PC-9 (cell line): Measurements from ENCODE around the gene PIK3C2A. TPM values are rescaled to one million over a fixed set of nuclear protein-coding genes. Genes with fewer than 3 reads are reported as not detected.
"Not testable (repeated sequence)": the region's sequence is repeated elsewhere in the genome, so short reads cannot be mapped to it uniquely, and the experiment has no call there.

Source experiments
- BruUV-seq: library from RNA; stranded (reverse); fragments of 400-500 nt; replicated peaks from 2 replicates; lab custom pipeline; 2021; lab: Mats Ljungman, UMichigan
- CTCF ChIA-PET: fragments of 300-600 bp; sonication (Branson Sonifier 250); formaldehyde crosslinking; loops from one replicate; lab custom pipeline; 2022; ENCODE audit warnings: antibody characterized with exemption; lab: Charles Lee
- POLR2A ChIA-PET: fragments of 300-600 bp; sonication (Branson Sonifier 250); formaldehyde crosslinking; loops from one replicate; lab custom pipeline; 2022; ENCODE audit warnings: antibody characterized with exemption; ENCODE audit not compliant: unreplicated experiment; lab: Charles Lee
- DNase-seq, 2 experiments: peaks; one replicate each; pipeline versions ENCODE4 v3.0.0 to v3.0.0-alpha.2; 2015 to 2022; ENCODE audit warnings: mixed read lengths in 1 of 2
- H2AFZ ChIP-seq: fragments of 200-600 bp; sonication (generic); 2 replicates; pipeline ENCODE4 v1.8.1; 2017; ENCODE audit warnings: antibody characterized with exemption
- H3F3A ChIP-seq: fragments of 200-600 bp; sonication (generic); 2 replicates; pipeline ENCODE4 v1.8.1; 2017; ENCODE audit warnings: antibody characterized with exemption, mild to moderate bottlenecking, low read depth; ENCODE audit not compliant: insufficient read depth
- H3K27ac ChIP-seq: fragments of 200-600 bp; sonication (generic); 2 replicates; pipeline ENCODE4 v1.6.1; 2016; ENCODE audit warnings: mixed run types
- H3K27me3 ChIP-seq: fragments of 200-600 bp; sonication (generic); 2 replicates; pipeline ENCODE4 v1.6.1; 2016; ENCODE audit warnings: low read depth, mixed run types; ENCODE audit not compliant: insufficient read depth
- H3K36me3 ChIP-seq: fragments of 200-600 bp; sonication (generic); 2 replicates; pipeline ENCODE4 v1.6.1; 2016; ENCODE audit warnings: low read depth, mixed run types
- H3K4me1 ChIP-seq: fragments of 200-600 bp; sonication (generic); replicated peaks from 2 replicates; pipeline ENCODE4 v1.6.1; 2016; ENCODE audit warnings: mixed run types; ENCODE audit not compliant: insufficient read depth
- H3K4me2 ChIP-seq: fragments of 200-600 bp; sonication (generic); 2 replicates; pipeline ENCODE4 v1.6.1; 2017; ENCODE audit warnings: mixed run types
- H3K4me3 ChIP-seq: fragments of 200-600 bp; sonication (generic); 2 replicates; pipeline ENCODE4 v1.6.1; 2016; ENCODE audit warnings: mixed run types
- H3K79me2 ChIP-seq: fragments of 200-600 bp; sonication (generic); 2 replicates; pipeline ENCODE4 v1.6.1; 2017; ENCODE audit warnings: low read depth, mixed run types
- H3K9me2 ChIP-seq: fragments of 200-600 bp; sonication (generic); 2 replicates; pipeline ENCODE4 v1.8.1; 2017; ENCODE audit warnings: mild to moderate bottlenecking; ENCODE audit not compliant: insufficient read depth
- H3K9me3 ChIP-seq: fragments of 200-600 bp; sonication (generic); 2 replicates; pipeline ENCODE4 v1.8.1; 2016; ENCODE audit warnings: low read depth; ENCODE audit not compliant: insufficient read depth
- H4K20me1 ChIP-seq: fragments of 200-600 bp; sonication (generic); 2 replicates; pipeline ENCODE4 v1.8.1; 2017; ENCODE audit not compliant: insufficient read depth
- EZH2 ChIP-seq: fragments of 200-600 bp; sonication (generic); IDR thresholded peaks from 2 replicates; pipeline ENCODE4 v1.8.0; 2017; ENCODE audit warnings: antibody characterized with exemption, low read depth
- intact Hi-C: fragments of 100-400 bp; cut with micrococcal nuclease; formaldehyde crosslinking; loops from one replicate; pipeline ENCODE4 v1.10.0; 2022; ENCODE audit not compliant: unreplicated experiment
- total RNA-seq: library from RNA; stranded (reverse); gene quantifications from 2 replicates; pipeline ENCODE4 v1.2.3, GENCODE V29; 2021
- TF ChIP-seq, protein P1 (sequence below): fragments of 200-600 bp; sonication (generic); conservative IDR thresholded peaks from 2 replicates; pipeline ENCODE4 v1.6.1; 2017; ENCODE audit warnings: mixed run types, antibody characterized with exemption, mild to moderate bottlenecking, moderate library complexity

Gene PIK3C2A
- total RNA-seq, 1 experiment from 2014 or later: 70.7 TPM

DNA sequence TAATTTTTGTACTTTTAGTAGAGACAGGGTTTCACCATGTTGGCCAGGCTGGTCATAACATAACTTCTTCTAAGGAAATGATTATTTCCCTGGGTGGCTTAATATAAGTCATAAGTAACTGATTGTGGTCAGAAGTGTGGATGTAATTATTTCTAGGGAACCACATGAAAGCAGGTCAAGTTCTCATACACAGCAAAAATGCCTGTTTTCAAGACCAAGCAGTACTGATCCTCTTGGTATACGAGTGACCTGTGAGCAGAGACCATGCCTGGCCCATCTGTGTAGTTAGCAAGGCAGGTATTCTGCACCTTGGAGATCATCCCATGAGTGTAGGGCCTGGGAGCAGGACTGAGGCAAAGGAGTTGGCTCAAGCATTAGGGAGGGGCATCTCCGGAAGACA lies 36.3 kb upstream of the PIK3C2A start:
- Histone ChIP-seq H3K79me2 (no peaks in the 10 kb centered on the region), H4K20me1 (no peaks in the 10 kb centered on the region), H3K9me2 (no peaks in the 10 kb centered on the region), H3K27ac (no peak overlapping the region), H3K27me3 (no peaks in the 10 kb centered on the region), H3K4me1 (peaks cover 3% of the 10 kb centered on the region; the same call in 1 of the 2 replicates), H3K36me3 (no peaks in the 10 kb centered on the region), H2AFZ (no peak overlapping the region), H3F3A (no peaks in the 10 kb centered on the region), H3K4me3 (no peak overlapping the region), H3K4me2 (no peak overlapping the region), H3K9me3 (no peaks in the 10 kb centered on the region)
- ChIA-PET CTCF (no interaction called here), POLR2A (no interaction called here)
- TF ChIP-seq EZH2: no peak
- TF ChIP-seq, protein P1, sequence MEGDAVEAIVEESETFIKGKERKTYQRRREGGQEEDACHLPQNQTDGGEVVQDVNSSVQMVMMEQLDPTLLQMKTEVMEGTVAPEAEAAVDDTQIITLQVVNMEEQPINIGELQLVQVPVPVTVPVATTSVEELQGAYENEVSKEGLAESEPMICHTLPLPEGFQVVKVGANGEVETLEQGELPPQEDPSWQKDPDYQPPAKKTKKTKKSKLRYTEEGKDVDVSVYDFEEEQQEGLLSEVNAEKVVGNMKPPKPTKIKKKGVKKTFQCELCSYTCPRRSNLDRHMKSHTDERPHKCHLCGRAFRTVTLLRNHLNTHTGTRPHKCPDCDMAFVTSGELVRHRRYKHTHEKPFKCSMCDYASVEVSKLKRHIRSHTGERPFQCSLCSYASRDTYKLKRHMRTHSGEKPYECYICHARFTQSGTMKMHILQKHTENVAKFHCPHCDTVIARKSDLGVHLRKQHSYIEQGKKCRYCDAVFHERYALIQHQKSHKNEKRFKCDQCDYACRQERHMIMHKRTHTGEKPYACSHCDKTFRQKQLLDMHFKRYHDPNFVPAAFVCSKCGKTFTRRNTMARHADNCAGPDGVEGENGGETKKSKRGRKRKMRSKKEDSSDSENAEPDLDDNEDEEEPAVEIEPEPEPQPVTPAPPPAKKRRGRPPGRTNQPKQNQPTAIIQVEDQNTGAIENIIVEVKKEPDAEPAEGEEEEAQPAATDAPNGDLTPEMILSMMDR: no peak
- DNase-seq: no peak
- BruUV-seq: no TSS peak
- intact Hi-C loops: no loop called here

DNA sequence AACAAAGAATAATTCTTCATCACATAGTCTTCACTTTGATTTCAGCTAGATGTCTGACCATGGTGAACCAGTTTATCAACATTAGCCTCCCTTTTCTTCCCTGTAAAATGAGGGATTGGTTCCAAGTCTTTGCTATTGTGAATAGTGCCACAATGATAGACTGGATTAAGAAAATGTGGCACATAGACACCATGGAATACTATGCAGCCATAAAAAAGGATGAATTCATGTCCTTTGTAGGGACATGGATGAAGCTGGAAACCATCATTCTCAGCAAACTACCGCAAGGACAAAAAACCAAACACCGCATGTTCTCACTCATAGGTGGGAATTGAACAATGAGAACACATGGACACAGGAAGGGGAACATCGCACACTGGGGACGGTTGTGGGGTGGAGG lies 35.2 kb upstream of the PIK3C2A start:
- CTCF ChIA-PET, BruUV-seq: not testable (repeated sequence)

DNA sequence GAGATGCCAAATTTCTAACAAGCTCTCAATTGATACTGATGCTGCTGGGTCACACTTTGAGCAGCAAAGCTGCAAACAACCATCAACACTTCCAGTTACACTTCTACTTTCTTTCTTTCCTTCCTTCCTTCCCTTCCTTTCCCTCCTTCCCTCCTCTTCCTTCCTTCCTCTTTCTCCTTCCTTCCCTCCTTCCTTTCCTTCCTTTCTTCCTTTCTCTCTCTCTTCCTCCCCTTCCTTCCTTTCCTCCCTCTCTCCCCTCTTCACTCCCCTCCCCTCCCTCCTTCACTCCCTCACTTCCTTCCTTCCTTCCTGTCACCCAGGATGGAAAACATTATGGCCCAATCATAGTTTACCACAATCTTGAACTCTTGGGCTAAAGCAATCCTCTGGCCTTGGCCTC lies 33.0 kb upstream of the PIK3C2A start:
- no peak for DNase-seq
- Histone ChIP-seq H3F3A (peaks cover 10% of the 10 kb centered on the region; the same call in 1 of the 2 replicates), H3K36me3 (no peaks in the 10 kb centered on the region), H3K27me3 (no peaks in the 10 kb centered on the region), H2AFZ (no peak overlapping the region), H3K4me3 (no peak overlapping the region), H4K20me1 (no peaks in the 10 kb centered on the region), H3K9me2 (no peaks in the 10 kb centered on the region), H3K27ac (no peak overlapping the region), H3K9me3 (no peaks in the 10 kb centered on the region), H3K4me1 (peaks cover 13% of the 10 kb centered on the region; the same call in 1 of the 2 replicates), H3K79me2 (no peaks in the 10 kb centered on the region), H3K4me2 (no peak overlapping the region)
- ChIA-PET CTCF (no interaction called here), POLR2A (no interaction called here)
- BruUV-seq: no TSS peak
- no peak for TF ChIP-seq EZH2
- TF ChIP-seq, protein P1: no peak
- intact Hi-C loops: no loop called here

More for the DNA sequence above, 35.2 kb upstream of the PIK3C2A start:
- H3K27me3 ChIP-seq, H3K36me3 ChIP-seq, H3F3A ChIP-seq, H2AFZ ChIP-seq, H3K9me2 ChIP-seq, H3K79me2 ChIP-seq, H3K9me3 ChIP-seq, DNase-seq, H3K27ac ChIP-seq, H3K4me3 ChIP-seq, intact Hi-C loops, POLR2A ChIA-PET, H3K4me2 ChIP-seq, H4K20me1 ChIP-seq: not testable (repeated sequence)
- peaks cover 13% of the 10 kb centered on the region; the same call in 1 of the 2 replicates for H3K4me1 ChIP-seq

DNA sequence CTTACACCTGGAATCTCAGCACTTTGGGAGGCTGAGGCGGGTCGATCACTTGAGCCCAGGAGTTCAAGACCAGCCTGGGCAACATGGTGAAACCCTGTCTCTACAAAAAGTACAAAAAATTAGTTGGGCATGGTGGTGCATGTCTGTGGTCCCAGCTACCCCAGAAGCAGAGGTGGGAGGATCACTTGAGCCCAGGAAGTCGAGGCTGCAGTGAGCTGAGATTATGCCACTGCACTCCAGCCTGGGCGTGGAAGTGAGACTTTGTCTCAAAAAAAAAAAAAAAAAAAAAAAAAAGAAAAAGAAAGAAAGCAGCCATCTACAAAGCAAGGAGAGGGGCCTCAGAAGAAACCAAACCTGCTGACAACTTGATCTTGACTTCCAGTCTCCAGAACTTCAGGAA lies 32.1 kb upstream of the PIK3C2A start:
- BruUV-seq, H3K4me2 ChIP-seq, H3K9me3 ChIP-seq, H3K36me3 ChIP-seq, CTCF ChIA-PET, H3K79me2 ChIP-seq, H3K27me3 ChIP-seq, DNase-seq, H3F3A ChIP-seq, H3K4me3 ChIP-seq, intact Hi-C loops, H3K9me2 ChIP-seq, POLR2A ChIA-PET, H4K20me1 ChIP-seq, H3K27ac ChIP-seq, H2AFZ ChIP-seq: not testable (repeated sequence)
- peaks cover 13% of the 10 kb centered on the region; the same call in 1 of the 2 replicates for H3K4me1 ChIP-seq
